HepG2 (cell line): Measurements from ENCODE around the gene ABT1. TPM values are rescaled to one million over a fixed set of nuclear protein-coding genes. Genes with fewer than 3 reads are reported as not detected.
A peak's percentile ranks its signal among the peaks of the same experiment; 100 is the strongest.

Experiments
- ETV6 ChIP-seq: sonication (generic); formaldehyde crosslinking; conservative IDR thresholded peaks from 2 replicates; pipeline ENCODE4 v1.4.0; 2020; ENCODE audit warnings: missing genetic modification reagents
- FIP1L1 ChIP-seq: fragments of 200-400 bp; formaldehyde crosslinking; IDR thresholded peaks from 2 replicates; pipeline ENCODE4 v1.6.1; 2018; ENCODE audit warnings: low read depth, mild to moderate bottlenecking, low read length, moderate library complexity, borderline replicate concordance; ENCODE audit not compliant: insufficient read depth
- GPN1 ChIP-seq: sonication (generic); formaldehyde crosslinking; IDR thresholded peaks from 2 replicates; pipeline ENCODE4 v1.5.1; 2020; ENCODE audit warnings: missing genetic modification reagents, borderline replicate concordance
- KDM1A ChIP-seq: IDR thresholded peaks from 2 replicates; pipeline ENCODE4 v1.6.1; 2016; ENCODE audit warnings: missing compliant biosample characterization
- KDM5A ChIP-seq: fragments of 200-600 bp; sonication (generic); IDR thresholded peaks from 2 replicates; pipeline ENCODE4 v1.7.0; 2018; ENCODE audit warnings: antibody characterized with exemption, mild to moderate bottlenecking, low read length, borderline replicate concordance
- NRL ChIP-seq: sonication (generic); formaldehyde crosslinking; IDR thresholded peaks from 2 replicates; pipeline ENCODE4 v1.5.0; 2020; ENCODE audit warnings: missing genetic modification reagents, mild to moderate bottlenecking, moderate library complexity, borderline replicate concordance
- PPARG ChIP-seq: conservative IDR thresholded peaks from 2 replicates; pipeline ENCODE4 v1.6.1; 2016; ENCODE audit warnings: missing biosample characterization, missing genetic modification reagents
- SKI ChIP-seq: fragments of 450-650 bp; IDR thresholded peaks from one replicate; pipeline ENCODE4 v1.6.1; 2018; ENCODE audit warnings: mild to moderate bottlenecking; ENCODE audit not compliant: partially characterized antibody
- SNAI1 ChIP-seq: sonication (generic); formaldehyde crosslinking; IDR thresholded peaks from 2 replicates; pipeline ENCODE4 v1.5.0; 2020; ENCODE audit warnings: mild to moderate bottlenecking, missing genetic modification reagents, borderline replicate concordance
- SUZ12 ChIP-seq: fragments of 150-350 bp; IDR thresholded peaks from 2 replicates; pipeline ENCODE4 v1.6.1; 2014; ENCODE audit warnings: low read depth, low read length
- ZNF225 ChIP-seq: sonication (generic); formaldehyde crosslinking; IDR thresholded peaks from 2 replicates; pipeline ENCODE4 v1.4.0; 2020; ENCODE audit warnings: mild to moderate bottlenecking, missing genetic modification reagents
- ZNF557 ChIP-seq: sonication (generic); formaldehyde crosslinking; IDR thresholded peaks from 2 replicates; pipeline ENCODE4 v1.4.0; 2020; ENCODE audit warnings: missing genetic modification reagents
- ZNF775 ChIP-seq: sonication (generic); formaldehyde crosslinking; IDR thresholded peaks from 2 replicates; pipeline ENCODE4 v1.4.0; 2020; ENCODE audit warnings: missing genetic modification reagents, mild to moderate bottlenecking, moderate library complexity, borderline replicate concordance
- ZNF839 ChIP-seq: sonication (generic); formaldehyde crosslinking; IDR thresholded peaks from 2 replicates; pipeline ENCODE4 v1.4.0; 2020; ENCODE audit warnings: missing genetic modification reagents, mild to moderate bottlenecking, borderline replicate concordance
- ZNF841 ChIP-seq: sonication (generic); formaldehyde crosslinking; IDR thresholded peaks from 2 replicates; pipeline ENCODE4 v1.8.1; 2023; ENCODE audit warnings: missing genetic modification reagents, borderline replicate concordance
- ZSCAN22 ChIP-seq: sonication (generic); formaldehyde crosslinking; IDR thresholded peaks from 2 replicates; pipeline ENCODE4 v1.4.0; 2020; ENCODE audit warnings: mild to moderate bottlenecking, missing genetic modification reagents
- polyA plus RNA-seq, 8 experiments: library from polyadenylated mRNA; depleted of rRNA in 3 of 8; stranded (reverse) in 7 of 8; unstranded in 1 of 8; fragments of >200 nt; fragmentation: Illumina TruSeq in 4 of 8; extraction: Trizol in 4 of 8; gene quantifications; 2 replicates each; pipeline versions ENCODE4 v1.2.1 to v1.2.3, GENCODE V29; 2011 to 2016; ENCODE audit warnings: low read depth in 4 of 8, missing spikeins in 1 of 8, mixed read lengths in 1 of 8; ENCODE audit not compliant: insufficient read depth in 1 of 8
- total RNA-seq, 5 experiments: library from RNA; depleted of rRNA; stranded (reverse); fragments of >200 nt; fragmentation: Illumina TruSeq; extraction: Trizol; gene quantifications; 2 replicates each; pipeline ENCODE4 v1.2.3, GENCODE V29; 2016; ENCODE audit warnings: low read depth in 1 of 5
- TF ChIP-seq, protein P1 (sequence below): sonication (generic); formaldehyde crosslinking; IDR thresholded peaks from 2 replicates; pipeline ENCODE4 v1.4.0; 2020; ENCODE audit warnings: missing genetic modification reagents
- TF ChIP-seq, protein P2 (sequence below): sonication (generic); formaldehyde crosslinking; IDR thresholded peaks from 2 replicates; pipeline ENCODE4 v1.4.0; 2020; ENCODE audit warnings: mild to moderate bottlenecking, missing genetic modification reagents
- TF ChIP-seq, protein P3 (sequence below): IDR thresholded peaks from 2 replicates; pipeline ENCODE4 v1.6.1; 2016; ENCODE audit warnings: missing compliant biosample characterization, missing genetic modification reagents, borderline replicate concordance
- TF ChIP-seq, protein P4 (sequence below), 2 experiments: sonication (generic) in 1 of 2; formaldehyde crosslinking in 1 of 2; IDR thresholded peaks; 2 replicates each; pipeline versions ENCODE4 v1.6.1 to v1.9.0; 2014 to 2022; ENCODE audit warnings: antibody characterized with exemption in 1 of 2, borderline replicate concordance in 1 of 2, inconsistent platforms in 1 of 2, low read depth in 1 of 2, missing genetic modification reagents in 1 of 2

ABT1 gene
- total and polyA plus RNA-seq, 2 of the 13 experiments (the other 11 are each of a cell fraction or from before 2014, with no cell fraction given) = 38.4 TPM

DNA sequence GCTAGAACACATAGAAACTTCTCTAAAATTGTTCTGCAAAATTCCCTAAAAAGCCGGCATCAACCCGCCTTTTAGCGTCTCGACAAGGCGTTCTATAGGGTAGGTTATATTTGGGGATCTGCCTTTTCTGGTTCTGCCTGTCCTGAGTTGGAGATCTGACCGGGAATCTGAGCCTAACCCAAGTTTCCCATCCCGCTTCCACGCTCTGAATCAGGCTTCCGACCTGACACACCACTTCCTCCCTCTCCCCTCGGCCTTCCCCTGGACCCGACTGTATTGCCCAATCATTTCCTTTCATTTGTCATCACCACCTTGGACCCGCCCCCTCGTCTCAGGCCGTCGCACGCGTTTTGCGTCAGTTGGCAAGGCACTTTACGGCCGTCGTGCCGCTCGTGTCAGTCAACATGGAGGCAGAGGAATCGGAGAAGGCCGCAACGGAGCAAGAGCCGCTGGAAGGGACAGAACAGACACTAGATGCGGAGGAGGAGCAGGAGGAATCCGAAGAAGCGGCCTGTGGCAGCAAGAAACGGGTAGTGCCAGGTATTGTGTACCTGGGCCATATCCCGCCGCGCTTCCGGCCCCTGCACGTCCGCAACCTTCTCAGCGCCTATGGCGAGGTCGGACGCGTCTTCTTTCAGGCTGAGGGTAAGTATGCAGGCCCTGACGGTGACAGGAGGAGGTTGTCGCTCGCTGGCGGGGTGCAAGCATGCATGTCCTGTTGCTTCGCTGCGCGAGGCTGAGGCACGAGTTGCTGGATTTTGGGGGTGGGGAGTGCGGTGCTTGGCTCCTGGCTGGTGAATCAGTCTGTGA lies at the start of gene ABT1 (continued):
- TF ChIP-seq, protein P1, sequence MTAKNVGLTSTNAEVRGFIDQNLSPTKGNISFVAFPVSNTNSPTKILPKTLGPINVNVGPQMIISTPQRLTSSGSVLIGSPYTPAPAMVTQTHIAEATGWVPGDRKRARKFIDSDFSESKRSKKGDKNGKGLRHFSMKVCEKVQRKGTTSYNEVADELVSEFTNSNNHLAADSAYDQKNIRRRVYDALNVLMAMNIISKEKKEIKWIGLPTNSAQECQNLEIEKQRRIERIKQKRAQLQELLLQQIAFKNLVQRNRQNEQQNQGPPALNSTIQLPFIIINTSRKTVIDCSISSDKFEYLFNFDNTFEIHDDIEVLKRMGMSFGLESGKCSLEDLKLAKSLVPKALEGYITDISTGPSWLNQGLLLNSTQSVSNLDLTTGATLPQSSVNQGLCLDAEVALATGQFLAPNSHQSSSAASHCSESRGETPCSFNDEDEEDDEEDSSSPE (CRISPR knock-in tag) = peak; percentile 79
- peak; percentile 98 for TF ChIP-seq ZNF839
- TF ChIP-seq, protein P2, sequence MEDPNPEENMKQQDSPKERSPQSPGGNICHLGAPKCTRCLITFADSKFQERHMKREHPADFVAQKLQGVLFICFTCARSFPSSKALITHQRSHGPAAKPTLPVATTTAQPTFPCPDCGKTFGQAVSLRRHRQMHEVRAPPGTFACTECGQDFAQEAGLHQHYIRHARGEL = peak; percentile 60; the same call in 1 of the 2 replicates
- TF ChIP-seq ZSCAN22 (CRISPR knock-in tag) = no peak
- 0 out of 2 replicates have a peak, but pooled peaks have one; percentile 65 for TF ChIP-seq SNAI1 (CRISPR knock-in tag)
- TF ChIP-seq NRL (CRISPR knock-in tag) = peak; percentile 96
- peak; percentile 99 for TF ChIP-seq KDM5A
- no peak; the same call in 1 of the 2 replicates for TF ChIP-seq ZNF557 (CRISPR knock-in tag)
- TF ChIP-seq ZNF841 (CRISPR knock-in tag) = peak; percentile 89; the same call in 1 of the 2 replicates
- TF ChIP-seq FIP1L1 = peak; percentile 98; the same call in 1 of the 2 replicates
- peak; percentile 50; the same call in 1 of the 2 replicates for TF ChIP-seq PPARG (CRISPR knock-in tag)
- peak; percentile 100 for TF ChIP-seq ETV6
- no peak for TF ChIP-seq ZNF775 (CRISPR knock-in tag)
- no peak for TF ChIP-seq SUZ12
- TF ChIP-seq, protein P3, sequence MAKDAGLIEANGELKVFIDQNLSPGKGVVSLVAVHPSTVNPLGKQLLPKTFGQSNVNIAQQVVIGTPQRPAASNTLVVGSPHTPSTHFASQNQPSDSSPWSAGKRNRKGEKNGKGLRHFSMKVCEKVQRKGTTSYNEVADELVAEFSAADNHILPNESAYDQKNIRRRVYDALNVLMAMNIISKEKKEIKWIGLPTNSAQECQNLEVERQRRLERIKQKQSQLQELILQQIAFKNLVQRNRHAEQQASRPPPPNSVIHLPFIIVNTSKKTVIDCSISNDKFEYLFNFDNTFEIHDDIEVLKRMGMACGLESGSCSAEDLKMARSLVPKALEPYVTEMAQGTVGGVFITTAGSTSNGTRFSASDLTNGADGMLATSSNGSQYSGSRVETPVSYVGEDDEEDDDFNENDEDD (CRISPR knock-in tag) = peak; percentile 77
- peak; percentile 98 for TF ChIP-seq ZNF225 (CRISPR knock-in tag)
- TF ChIP-seq, protein P4, sequence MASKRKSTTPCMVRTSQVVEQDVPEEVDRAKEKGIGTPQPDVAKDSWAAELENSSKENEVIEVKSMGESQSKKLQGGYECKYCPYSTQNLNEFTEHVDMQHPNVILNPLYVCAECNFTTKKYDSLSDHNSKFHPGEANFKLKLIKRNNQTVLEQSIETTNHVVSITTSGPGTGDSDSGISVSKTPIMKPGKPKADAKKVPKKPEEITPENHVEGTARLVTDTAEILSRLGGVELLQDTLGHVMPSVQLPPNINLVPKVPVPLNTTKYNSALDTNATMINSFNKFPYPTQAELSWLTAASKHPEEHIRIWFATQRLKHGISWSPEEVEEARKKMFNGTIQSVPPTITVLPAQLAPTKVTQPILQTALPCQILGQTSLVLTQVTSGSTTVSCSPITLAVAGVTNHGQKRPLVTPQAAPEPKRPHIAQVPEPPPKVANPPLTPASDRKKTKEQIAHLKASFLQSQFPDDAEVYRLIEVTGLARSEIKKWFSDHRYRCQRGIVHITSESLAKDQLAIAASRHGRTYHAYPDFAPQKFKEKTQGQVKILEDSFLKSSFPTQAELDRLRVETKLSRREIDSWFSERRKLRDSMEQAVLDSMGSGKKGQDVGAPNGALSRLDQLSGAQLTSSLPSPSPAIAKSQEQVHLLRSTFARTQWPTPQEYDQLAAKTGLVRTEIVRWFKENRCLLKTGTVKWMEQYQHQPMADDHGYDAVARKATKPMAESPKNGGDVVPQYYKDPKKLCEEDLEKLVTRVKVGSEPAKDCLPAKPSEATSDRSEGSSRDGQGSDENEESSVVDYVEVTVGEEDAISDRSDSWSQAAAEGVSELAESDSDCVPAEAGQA (IDR thresholded peaks at IDR 0.05; ENCODE audit: low read depth) = peak; percentile 97
- TF ChIP-seq, protein P4 (CRISPR knock-in tag; IDR thresholded peaks at IDR 0.05; ENCODE audit: borderline replicate concordance) = no peak
- no peak for TF ChIP-seq GPN1 (CRISPR knock-in tag)
- TF ChIP-seq SKI = peak; percentile 68
- TF ChIP-seq KDM1A (CRISPR knock-in tag) = peak; percentile 91
